Lower lobe of right lung (tissue), 2 donors: ENCODE results near the gene PTPRN2. TPM values are rescaled to one million over a fixed set of nuclear protein-coding genes. Genes with fewer than 3 reads are reported as not detected.

Experiments used
- ATAC-seq, 2 donors: fragments of 200-7000 bp; cut with Tn5 transposase; one replicate each; pipeline ENCODE4 v1.9.1; 2020 to 2022; ENCODE audit warnings: mild to moderate bottlenecking in 2 of 2, moderate library complexity in 2 of 2
- DNase-seq: peaks from one replicate; pipeline ENCODE4 v3.0.0-alpha.2; 2020
- H3K27ac ChIP-seq: fragments of 200-600 bp; one replicate; pipeline ENCODE4 v1.8.0; 2022
- H3K27me3 ChIP-seq: fragments of 200-600 bp; one replicate; pipeline ENCODE4 v1.8.0; 2022; ENCODE audit warnings: low read depth
- H3K36me3 ChIP-seq: fragments of 200-600 bp; one replicate; pipeline ENCODE4 v1.8.0; 2022; ENCODE audit warnings: mild to moderate bottlenecking
- H3K4me1 ChIP-seq: fragments of 200-600 bp; one replicate; pipeline ENCODE4 v1.8.0; 2022
- H3K4me3 ChIP-seq: fragments of 200-600 bp; one replicate; pipeline ENCODE4 v1.8.0; 2022; ENCODE audit warnings: mild to moderate bottlenecking
- H3K9me3 ChIP-seq: fragments of 200-600 bp; one replicate; pipeline ENCODE4 v1.8.0; 2022
- intact Hi-C: fragments of 100-400 bp; cut with DNase I; formaldehyde crosslinking; loops from one replicate; pipeline ENCODE4 v1.11.0; 2022
- total RNA-seq: library from RNA; stranded (reverse); fragmentation: NEBNext Ultra II Directional; extraction: Animal tissue kit (Norgen Biotek cat#: 25700); gene quantifications from one replicate; pipeline ENCODE4 v1.2.1, GENCODE V29; 2021
- TF ChIP-seq, protein P1 (sequence below): fragments of 200-600 bp; IDR thresholded peaks from one replicate; pipeline ENCODE4 v1.8.0; 2022; ENCODE audit warnings: antibody characterized with exemption, mild to moderate bottlenecking
- donor health status: DM: no; HTN: yes; CAD: no; lungs with severe emphysema.

The PTPRN2 gene
- total RNA-seq, 1 donor from 2014 or later: 6.8 TPM

DNA sequence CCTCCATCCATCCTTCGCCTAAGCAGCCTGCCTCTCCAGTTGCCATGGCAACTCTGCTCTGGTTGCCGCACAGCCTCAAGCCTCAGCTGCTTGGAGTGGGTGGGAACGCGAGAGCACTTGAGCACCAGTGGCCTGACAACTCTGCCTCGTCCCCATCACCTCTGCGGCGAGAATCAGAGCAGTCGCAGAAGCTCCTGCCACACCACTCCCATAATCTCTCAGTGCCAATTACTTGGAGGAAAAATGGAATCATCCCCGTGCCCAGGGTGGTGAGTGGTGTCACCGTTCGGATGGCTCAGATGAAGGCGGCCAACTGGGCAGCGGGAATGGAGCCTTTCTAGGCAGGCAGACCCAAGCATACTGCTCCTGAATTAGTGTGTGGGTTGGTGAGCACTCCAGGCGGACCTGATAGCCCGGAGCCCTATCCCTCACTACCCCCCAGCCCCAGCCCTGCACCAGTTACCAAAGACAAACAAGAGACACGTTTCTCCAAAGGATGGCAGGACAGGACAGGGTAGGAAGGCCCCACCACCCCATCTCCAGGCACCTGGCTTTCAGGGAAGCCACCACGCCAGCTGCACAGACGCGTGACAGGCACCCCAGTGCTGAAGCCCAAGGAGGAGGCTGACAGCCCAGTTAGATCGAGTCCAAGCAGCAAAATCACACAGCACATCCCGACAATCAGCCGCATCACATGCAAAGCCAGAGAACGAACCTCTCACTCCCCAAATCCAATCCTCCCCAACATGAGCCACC, 335.4 kb downstream of the PTPRN2 start:
- DNase-seq: no peak
- Histone ChIP-seq H3K9me3 (no peaks in the 10 kb centered on the region), H3K4me1 (no peaks in the 10 kb centered on the region), H3K36me3 (no peaks in the 10 kb centered on the region), H3K27ac (no peak overlapping the region), H3K4me3 (no peak overlapping the region), H3K27me3 (no peaks in the 10 kb centered on the region)
- no peak for ATAC-seq
- TF ChIP-seq, protein P1, sequence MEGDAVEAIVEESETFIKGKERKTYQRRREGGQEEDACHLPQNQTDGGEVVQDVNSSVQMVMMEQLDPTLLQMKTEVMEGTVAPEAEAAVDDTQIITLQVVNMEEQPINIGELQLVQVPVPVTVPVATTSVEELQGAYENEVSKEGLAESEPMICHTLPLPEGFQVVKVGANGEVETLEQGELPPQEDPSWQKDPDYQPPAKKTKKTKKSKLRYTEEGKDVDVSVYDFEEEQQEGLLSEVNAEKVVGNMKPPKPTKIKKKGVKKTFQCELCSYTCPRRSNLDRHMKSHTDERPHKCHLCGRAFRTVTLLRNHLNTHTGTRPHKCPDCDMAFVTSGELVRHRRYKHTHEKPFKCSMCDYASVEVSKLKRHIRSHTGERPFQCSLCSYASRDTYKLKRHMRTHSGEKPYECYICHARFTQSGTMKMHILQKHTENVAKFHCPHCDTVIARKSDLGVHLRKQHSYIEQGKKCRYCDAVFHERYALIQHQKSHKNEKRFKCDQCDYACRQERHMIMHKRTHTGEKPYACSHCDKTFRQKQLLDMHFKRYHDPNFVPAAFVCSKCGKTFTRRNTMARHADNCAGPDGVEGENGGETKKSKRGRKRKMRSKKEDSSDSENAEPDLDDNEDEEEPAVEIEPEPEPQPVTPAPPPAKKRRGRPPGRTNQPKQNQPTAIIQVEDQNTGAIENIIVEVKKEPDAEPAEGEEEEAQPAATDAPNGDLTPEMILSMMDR: no peak
- intact Hi-C loops: no loop called here

DNA sequence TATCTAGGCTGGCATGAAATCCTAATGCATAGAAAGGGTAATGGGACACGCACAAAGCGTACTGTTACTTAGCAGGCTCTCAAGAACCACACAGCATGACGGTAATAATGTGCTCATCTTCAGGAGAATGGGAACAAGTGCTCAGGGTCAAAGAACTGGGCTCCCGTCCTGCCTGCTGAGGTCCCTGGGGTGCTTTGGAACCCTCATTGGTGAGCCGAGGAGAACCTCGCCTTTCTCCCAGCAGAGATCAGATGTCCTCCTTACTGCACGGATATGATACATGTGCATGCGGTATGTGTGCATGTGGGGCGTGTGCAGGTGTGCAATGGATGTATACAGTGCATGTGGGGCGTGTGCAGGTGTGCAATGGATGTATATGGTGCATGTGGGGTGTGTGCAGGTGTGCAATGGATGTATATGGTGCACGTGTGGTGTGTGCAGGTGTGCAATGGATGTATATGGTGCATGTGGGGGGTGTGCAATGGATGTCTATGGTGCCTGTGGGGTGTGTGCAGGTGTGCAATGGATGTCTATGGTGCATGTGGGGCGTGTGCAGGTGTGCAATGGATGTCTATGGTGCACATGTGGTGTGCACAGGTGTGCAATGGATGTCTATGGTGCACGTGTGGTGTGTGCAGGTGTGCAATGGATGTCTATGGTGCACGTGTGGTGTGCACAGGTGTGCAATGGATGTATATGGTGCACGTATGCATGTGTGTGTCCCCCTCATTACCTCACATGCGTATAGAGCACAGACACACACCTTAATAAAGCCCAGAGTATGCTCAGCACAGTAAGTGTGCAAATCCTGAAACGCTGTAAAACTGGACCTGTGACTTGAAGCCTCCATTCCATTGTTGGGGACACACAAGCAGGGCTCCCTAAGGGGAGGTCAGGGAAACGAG, 336.3 kb downstream of the PTPRN2 start:
- Histone ChIP-seq H3K9me3 (no peaks in the 10 kb centered on the region), H3K27me3 (no peaks in the 10 kb centered on the region), H3K4me1 (no peaks in the 10 kb centered on the region), H3K4me3 (no peak overlapping the region), H3K27ac (no peak overlapping the region), H3K36me3 (no peaks in the 10 kb centered on the region)
- no peak for ATAC-seq
- intact Hi-C loops: no loop called here
- DNase-seq: no peak
- TF ChIP-seq, protein P1: no peak

DNA sequence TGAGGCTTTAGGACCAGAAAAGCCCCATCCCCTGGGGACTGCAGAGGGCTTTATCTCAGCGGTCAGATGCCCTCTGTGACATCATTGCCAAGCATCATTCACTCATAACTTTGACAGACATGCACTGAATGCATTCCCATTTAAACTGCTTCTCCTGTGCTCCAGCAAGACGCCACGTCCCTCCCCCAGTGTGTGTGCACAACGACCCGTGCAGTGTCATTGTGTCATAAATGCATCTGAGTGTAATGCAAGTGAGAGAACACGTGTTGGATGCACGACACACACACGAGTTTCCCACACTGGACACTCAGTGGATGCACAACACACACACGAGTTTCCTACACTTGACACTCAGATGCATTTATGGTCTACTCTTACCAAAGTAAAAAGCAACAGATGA, 337.9 kb downstream of the PTPRN2 start:
- H3K27me3 ChIP-seq: no peaks in the 10 kb centered on the region
- no peak overlapping the region for H3K27ac ChIP-seq
- H3K36me3 ChIP-seq: no peaks in the 10 kb centered on the region
- intact Hi-C loops: no loop called here
- ATAC-seq (no peak), DNase-seq (no peak)
- H3K4me3 ChIP-seq: no peak overlapping the region
- TF ChIP-seq, protein P1: no peak
- H3K4me1 ChIP-seq: no peaks in the 10 kb centered on the region
- H3K9me3 ChIP-seq: no peaks in the 10 kb centered on the region

DNA sequence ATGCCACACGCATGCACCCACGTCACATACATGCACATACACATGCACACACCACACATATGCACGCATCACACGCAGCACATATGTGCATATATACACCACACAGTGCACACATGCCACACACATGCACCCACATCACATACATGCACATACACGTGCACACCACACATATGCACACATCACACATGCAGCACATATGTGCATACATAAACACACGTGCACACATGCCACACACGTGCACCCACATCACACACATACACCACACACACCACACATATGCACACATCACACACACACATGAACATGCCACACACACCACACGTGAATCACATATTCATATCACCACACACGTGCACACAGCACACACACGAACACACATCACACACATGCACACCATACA, 338.8 kb downstream of the PTPRN2 start:
- intact Hi-C loops: no loop called here
- no peaks in the 10 kb centered on the region for H3K4me1 ChIP-seq
- no peak for ATAC-seq
- no peaks in the 10 kb centered on the region for H3K36me3 ChIP-seq
- no peak overlapping the region for H3K4me3 ChIP-seq
- no peaks in the 10 kb centered on the region for H3K9me3 ChIP-seq
- TF ChIP-seq, protein P1: no peak
- no peaks in the 10 kb centered on the region for H3K27me3 ChIP-seq
- H3K27ac ChIP-seq: no peak overlapping the region
- DNase-seq: no peak

DNA sequence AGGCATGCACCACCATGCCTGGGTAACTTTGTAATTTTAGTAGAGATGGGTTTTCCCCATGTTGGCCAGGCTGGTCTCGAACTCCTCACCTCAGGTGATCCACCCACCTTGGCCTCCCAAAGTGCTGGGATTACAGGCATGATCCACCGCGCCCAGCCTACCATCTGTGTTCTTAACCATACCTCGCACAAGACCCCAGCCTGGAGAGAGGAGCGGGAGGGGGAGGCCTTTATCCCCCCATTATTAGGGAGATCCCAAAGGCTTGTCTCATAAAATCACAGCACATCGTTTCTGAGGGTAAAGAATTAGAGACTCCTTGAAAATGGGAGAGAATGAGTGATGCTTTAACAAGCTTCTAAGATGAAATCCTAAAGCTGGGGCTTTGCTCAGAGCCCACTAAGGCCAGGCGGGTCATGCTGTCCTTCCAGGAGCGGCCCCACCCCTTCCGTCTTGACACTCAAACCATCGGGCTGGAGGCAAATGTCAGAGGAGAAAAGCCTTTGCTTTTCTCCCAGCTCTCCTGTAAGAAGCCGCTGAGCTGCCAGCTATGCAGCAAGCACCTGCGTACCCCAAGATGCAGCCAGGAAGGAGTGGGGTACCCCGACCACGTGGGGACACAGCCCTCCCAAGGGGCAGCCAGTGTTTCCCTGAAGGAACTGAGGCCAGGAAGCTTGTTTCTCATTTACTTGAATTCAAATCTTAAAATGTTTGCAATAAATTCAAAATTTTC, 339.7 kb downstream of the PTPRN2 start:
- Histone ChIP-seq H3K27ac (no peak overlapping the region), H3K4me3 (no peak overlapping the region), H3K36me3 (no peaks in the 10 kb centered on the region), H3K27me3 (no peaks in the 10 kb centered on the region), H3K4me1 (no peaks in the 10 kb centered on the region), H3K9me3 (no peaks in the 10 kb centered on the region)
- ATAC-seq: no peak
- intact Hi-C loops: no loop called here
- no peak for DNase-seq
- TF ChIP-seq, protein P1: no peak
